Nephron (organoid): ENCODE results near the gene TAF11L4.
"Not testable (repeated sequence)": the region's sequence is repeated elsewhere in the genome, so short reads cannot be mapped to it uniquely, and the experiment has no call there.

Source experiments
- H3K27ac Mint-ChIP-seq, 3 experiments: 2 replicates each; pipeline ENCODE4 v1.8.0; 2020; ENCODE audit warnings: mixed read lengths in 3 of 3, mild to moderate bottlenecking in 2 of 3, moderate library complexity in 1 of 3
- H3K27me3 Mint-ChIP-seq: 2 replicates; pipeline ENCODE4 v1.8.0; 2021; ENCODE audit warnings: low read depth, mild to moderate bottlenecking, moderate library complexity, mixed read lengths
- H3K36me3 Mint-ChIP-seq: 2 replicates; pipeline ENCODE4 v1.8.0; 2020; ENCODE audit warnings: low read depth, mixed read lengths
- H3K4me1 Mint-ChIP-seq: 2 replicates; pipeline ENCODE4 v1.8.0; 2020; ENCODE audit warnings: mixed read lengths
- H3K4me3 Mint-ChIP-seq, 3 experiments: 2 replicates each; pipeline ENCODE4 v1.8.0; 2020; ENCODE audit warnings: mild to moderate bottlenecking in 3 of 3, mixed read lengths in 3 of 3, moderate library complexity in 2 of 3
- H3K9me3 Mint-ChIP-seq: 2 replicates; pipeline ENCODE4 v1.8.0; 2020; ENCODE audit warnings: mixed read lengths
- CTCF ChIP-seq, 3 experiments: fragments of 200-600 bp; sonication (generic); IDR thresholded peaks; one replicate each; pipeline ENCODE4 v1.5.0; 2021; ENCODE audit warnings: antibody characterized with exemption in 3 of 3; ENCODE audit not compliant: unreplicated experiment in 3 of 3

TAF11L4 gene

GRCh38 chr5:17521501-17521900, at the start of gene TAF11L4:
Gene TAF11L4 (plus strand): TSS chr5:17521801.
- not testable (repeated sequence) for H3K9me3 Mint-ChIP-seq, H3K4me1 Mint-ChIP-seq, H3K36me3 Mint-ChIP-seq, H3K27me3 Mint-ChIP-seq, H3K27ac Mint-ChIP-seq, H3K4me3 Mint-ChIP-seq

- not testable (repeated sequence) for H3K4me1 Mint-ChIP-seq, H3K27ac Mint-ChIP-seq, H3K9me3 Mint-ChIP-seq, H3K36me3 Mint-ChIP-seq, H3K4me3 Mint-ChIP-seq, H3K27me3 Mint-ChIP-seq
Observed at GRCh38 chr5:17475064-17475463, 46.5 kb upstream of the TAF11L4 start.

GRCh38 chr5:17477043-17477442, 44.6 kb upstream of the TAF11L4 start:
- Mint-ChIP-seq H3K4me1 (no peaks in the 10 kb centered on the region), H3K27ac (no peak overlapping the region), H3K36me3 (no peaks in the 10 kb centered on the region), H3K27me3 (no peaks in the 10 kb centered on the region), H3K9me3 (peaks cover 3% of the 10 kb centered on the region), H3K4me3 (no peak overlapping the region)
- TF ChIP-seq CTCF (IDR thresholded peaks at IDR 0.05; ENCODE audit: unreplicated experiment in 3 of 3) = no peak

- Mint-ChIP-seq H3K27ac (no peak overlapping the region), H3K27me3 (no peaks in the 10 kb centered on the region), H3K9me3 (peaks cover 3% of the 10 kb centered on the region), H3K4me1 (no peaks in the 10 kb centered on the region), H3K36me3 (no peaks in the 10 kb centered on the region), H3K4me3 (no peak overlapping the region)
- no peak for TF ChIP-seq CTCF (IDR thresholded peaks at IDR 0.05; ENCODE audit: unreplicated experiment in 3 of 3)
Observed at GRCh38 chr5:17477573-17478265, 43.9 kb upstream of the TAF11L4 start.

GRCh38 chr5:17481378-17481777, 40.2 kb upstream of the TAF11L4 start:
- Mint-ChIP-seq H3K4me1 (no peaks in the 10 kb centered on the region), H3K27me3 (peaks cover 11% of the 10 kb centered on the region), H3K36me3 (no peaks in the 10 kb centered on the region), H3K27ac (no peak overlapping the region), H3K9me3 (no peaks in the 10 kb centered on the region), H3K4me3 (no peak overlapping the region)
- TF ChIP-seq CTCF (IDR thresholded peaks at IDR 0.05; ENCODE audit: unreplicated experiment in 3 of 3) = no peak

- no peaks in the 10 kb centered on the region for H3K4me1 Mint-ChIP-seq
- no peak for TF ChIP-seq CTCF (IDR thresholded peaks at IDR 0.05; ENCODE audit: unreplicated experiment in 3 of 3)
- H3K4me3 Mint-ChIP-seq = no peak overlapping the region
- no peak overlapping the region for H3K27ac Mint-ChIP-seq
- H3K9me3 Mint-ChIP-seq = no peaks in the 10 kb centered on the region
- no peaks in the 10 kb centered on the region for H3K36me3 Mint-ChIP-seq
- peaks cover 14% of the 10 kb centered on the region for H3K27me3 Mint-ChIP-seq
Observed at GRCh38 chr5:17482790-17483189, 38.8 kb upstream of the TAF11L4 start.

GRCh38 chr5:17486464-17487173, 35.0 kb upstream of the TAF11L4 start:
- H3K4me3 Mint-ChIP-seq, H3K27ac Mint-ChIP-seq, H3K4me1 Mint-ChIP-seq, H3K9me3 Mint-ChIP-seq, H3K36me3 Mint-ChIP-seq: not testable (repeated sequence)
- H3K27me3 Mint-ChIP-seq = peaks cover 17% of the 10 kb centered on the region
